DMS79 (cell line): ENCODE results near the gene ZNF85.
A peak's percentile ranks its signal among the peaks of the same experiment; 100 is the strongest.
"Not testable (repeated sequence)": the region's sequence is repeated elsewhere in the genome, so short reads cannot be mapped to it uniquely, and the experiment has no call there.

Experiments used
- DNase-seq: peaks from one replicate; lab custom pipeline; 2025; lab: John Stamatoyannopoulos, UW

Gene ZNF85

DNA sequence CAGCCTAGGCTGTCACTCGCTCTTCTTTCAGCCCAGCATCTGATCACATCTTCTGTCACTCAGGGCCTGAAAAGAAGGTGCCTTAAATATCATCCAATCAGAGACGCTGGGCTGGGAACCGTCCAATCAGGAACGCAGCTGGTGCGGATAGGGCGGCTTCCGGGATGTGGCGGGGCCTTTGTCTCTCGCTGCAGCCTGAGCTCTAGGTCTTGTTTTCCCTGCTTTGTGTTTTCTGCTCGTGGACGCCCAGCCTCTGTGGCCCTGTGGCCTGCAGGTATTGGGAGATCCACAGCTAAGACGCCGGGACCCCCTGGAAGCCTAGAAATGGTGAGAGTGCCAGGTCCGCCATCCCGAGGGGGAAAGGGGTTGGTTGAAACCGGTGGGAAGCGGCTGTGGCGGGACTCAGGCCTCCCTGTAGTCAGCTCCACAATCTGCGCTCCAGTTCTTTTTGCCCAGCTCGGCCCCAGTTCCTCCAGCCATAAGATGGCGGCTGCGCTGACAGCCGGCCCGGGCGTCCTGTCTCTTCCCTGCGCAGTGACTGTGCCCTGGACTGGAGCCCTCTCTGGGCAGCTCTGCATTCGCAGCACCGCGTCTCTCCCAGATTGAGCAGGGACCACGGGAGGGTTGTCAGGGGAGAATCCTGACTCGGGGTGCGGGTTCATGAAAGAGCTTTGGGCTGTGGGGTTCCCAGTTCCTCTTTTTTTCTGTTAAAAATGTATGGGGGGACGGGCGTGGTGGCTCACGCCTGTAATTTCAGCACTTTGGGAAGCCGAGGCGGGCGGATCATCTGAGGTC lies at the start of gene ZNF85:
TSS of gene ZNF85 (plus strand) at position 175 of the 795 bp plus-strand sequence. CDS start at position 325, 150 bp downstream.
- DNase-seq = peak; percentile 83

DNA sequence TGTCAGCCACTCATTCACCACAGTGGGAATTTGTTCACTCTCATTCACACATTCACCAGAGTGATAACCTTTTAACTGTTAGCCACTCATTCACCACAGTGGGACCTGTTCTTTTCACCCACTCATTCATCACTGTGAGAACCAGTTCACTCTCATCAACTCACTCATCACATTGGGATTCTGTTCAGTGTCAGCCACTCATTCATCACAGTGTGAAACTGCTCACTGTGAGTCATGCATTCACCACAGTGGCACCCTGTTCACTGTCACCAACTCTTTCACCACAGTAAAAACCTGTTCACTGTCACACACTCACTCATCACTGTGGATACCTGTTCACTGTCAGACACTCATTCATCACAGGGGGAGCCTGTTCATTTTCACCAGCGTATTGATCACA lies 43.5 kb upstream of the ZNF85 start:
- no peak for DNase-seq

DNA sequence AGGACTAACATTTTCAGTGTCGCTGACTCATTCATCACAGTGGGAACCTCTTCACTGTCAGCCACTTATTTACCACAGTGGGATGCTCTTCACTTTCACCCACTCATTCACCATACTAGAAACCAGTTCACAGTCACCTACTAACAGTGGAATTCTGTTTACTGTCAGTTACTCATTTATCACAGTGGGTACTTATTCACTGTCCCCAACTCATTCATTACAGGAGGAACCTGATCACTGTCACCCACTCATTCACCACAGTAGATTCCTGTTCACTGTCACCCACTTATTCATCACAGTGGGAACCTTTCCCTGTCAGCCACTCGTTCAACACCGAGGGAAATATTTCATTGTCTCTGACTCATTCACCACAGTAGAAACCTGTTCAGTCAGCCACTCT lies 10.1 kb upstream of the ZNF85 start:
- no peak for DNase-seq

DNA sequence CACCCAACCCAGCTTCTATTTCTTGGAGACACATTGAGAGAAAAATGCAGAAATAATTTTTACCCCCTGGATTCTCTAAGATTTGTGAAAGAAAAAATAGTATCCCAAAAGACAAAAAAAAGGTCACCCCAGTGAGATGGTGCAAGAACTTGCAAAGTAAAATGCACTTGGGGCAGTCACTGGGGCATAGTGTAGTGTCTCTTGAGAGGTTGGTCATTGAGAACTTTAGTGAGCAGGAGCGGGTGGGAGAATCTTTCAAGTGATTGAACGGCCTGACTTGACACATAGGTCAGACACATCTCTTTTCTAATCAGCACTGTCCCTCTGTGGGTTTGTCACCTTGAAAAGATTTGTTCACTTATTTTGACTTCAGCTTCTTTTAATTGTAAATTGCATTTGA lies 2.4 kb downstream of the ZNF85 start:
- no peak for DNase-seq

DNA sequence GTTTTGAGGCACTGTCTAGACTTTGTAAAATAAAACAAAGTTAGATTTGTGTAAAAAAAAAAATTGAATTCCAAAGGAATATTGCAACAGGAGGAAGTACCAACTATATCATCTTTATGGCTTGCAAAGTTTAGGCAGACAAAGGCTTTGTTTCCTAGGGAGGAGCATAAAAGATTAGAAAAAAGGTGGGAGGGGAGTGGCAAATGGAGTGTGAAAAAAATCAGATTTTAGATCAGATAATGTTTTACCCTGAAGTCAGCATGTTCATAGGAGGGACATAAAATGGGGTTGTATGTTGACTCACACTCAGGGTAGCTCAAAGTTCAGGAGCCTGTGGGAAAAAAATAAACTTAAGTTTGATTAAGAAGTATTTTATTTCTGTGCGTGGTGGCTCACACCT lies 3.7 kb downstream of the ZNF85 start:
- DNase-seq = no peak

DNA sequence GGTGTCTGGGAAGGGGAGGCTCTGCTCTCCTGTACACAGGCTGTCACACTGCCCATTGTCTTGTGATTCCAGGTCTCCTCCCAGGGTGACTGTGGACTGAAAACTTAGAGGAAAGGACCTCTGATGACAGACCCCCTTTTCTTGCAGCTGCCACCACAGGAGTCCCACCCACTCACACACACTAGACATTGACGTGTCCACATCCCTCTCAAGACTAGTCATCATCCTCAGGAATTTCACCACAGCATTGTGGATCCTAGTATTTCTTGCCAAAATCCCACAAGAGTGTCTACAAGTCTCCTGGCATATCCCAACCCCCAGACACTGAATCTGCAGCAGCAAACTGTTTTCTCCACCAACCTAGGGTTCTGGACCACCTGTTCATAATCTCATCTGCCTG lies 5.3 kb downstream of the ZNF85 start:
- DNase-seq = no peak

DNA sequence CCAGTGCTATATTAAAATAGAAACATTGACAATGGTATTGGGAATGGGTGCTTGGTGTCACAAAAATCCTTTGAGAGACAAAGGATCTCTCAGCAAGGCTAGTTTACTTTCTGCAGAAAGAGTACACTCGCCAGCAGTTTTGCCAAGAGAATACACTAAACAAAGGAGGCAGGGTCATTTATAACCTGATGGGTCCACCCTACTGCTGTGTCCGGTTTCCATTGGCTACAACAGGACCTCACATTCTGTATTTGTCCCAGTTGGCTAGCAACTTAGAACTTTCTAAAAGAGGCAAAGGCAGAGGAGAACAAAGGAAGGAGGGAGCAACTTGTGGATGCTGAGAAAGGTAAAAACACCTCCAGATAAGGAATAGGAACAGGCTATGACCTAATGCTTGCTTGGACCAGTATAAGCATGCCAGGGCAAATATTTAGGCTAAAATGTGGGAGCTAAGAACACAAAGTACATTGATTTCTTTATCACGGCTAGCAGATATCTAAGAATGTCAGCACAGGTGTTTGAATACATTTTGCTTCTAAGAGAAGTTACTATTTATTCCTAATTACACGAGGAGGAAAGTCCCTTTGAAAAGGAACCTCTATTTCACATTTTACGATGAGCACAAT lies 13.4 kb downstream of the ZNF85 start:
- DNase-seq = not testable (repeated sequence)

DNA sequence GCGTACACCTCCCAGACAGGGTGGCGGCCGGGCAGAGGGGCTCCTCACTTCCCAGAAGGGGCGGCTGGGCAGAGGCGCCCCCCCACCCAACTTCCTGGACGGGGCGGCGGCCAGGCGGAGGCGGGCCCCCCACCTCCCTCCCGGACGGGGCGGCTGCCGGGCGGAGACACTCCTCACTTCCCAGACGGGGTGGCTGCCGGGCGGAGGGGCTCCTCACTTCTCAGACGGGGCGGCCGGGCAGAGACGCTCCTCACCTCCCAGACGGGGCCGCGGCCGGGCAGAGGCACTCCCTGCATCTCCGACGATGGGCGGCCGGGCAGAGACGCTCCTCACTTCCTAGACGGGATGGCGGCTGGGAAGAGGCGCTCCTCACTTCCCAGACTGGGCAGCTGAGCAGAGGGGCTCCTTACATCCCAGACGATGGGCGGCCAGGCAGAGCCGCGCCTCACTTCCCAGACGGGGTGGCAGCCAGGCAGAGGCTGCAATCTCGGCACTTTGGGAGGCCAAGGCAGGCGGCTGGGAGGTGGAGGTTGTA lies 29.6 kb downstream of the ZNF85 start:
- DNase-seq = not testable (repeated sequence)

DNA sequence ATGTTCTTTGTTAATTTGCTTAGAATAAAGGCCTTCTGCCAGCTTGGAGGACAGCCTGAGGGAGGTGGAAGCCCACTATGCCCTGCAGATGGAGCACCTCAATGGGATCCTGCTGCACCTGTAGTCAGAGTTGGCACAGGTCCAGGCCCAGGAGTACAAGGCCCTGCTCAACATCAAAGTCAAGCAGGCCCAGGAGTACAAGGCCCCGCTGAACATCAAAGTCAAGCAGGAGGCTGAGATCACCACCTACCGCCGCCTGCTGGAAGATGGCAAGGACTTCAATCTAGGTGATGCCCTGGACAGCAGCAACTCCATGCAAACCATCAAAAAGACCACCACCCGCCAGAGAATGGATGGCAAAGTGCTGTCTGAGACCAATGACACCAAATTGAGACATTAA lies 41.7 kb downstream of the ZNF85 start:
- no peak for DNase-seq

DNA sequence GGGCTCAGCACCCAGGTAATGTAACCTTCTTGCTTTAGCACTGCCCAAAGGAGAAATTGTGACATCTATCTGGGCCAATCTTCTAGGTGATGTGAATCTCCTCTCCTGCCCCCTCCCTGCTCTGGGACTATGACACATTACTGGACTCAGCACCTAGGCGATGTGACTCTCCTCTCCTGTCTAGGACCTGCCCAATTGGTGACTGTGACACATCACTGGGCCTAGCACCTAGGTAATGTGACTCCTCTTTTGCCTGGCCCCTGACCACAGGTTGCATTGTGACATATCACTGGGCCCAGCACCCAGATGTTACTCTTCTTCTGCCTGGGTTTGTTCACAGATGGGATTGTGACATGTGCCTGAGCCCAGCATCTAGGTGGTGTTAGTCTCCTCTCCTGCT lies 45.0 kb downstream of the ZNF85 start:
- DNase-seq = no peak

DNA sequence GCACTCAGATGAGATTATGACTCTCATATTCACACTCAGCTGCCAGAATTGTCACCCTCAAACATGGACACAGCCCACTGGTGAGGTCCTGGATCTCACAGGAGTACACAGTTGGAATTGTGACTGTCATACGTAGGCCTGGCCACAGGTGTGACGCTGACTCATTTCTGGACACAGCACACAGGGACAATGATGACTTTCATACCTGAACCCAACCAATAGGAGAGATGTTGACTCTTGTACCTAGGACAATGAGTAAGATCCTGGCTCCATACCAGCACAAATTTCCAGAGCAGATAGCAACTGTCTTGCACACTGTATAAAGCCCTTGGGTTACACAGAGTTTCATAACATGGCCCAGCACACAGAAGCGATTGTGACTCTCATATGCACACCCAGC lies 46.4 kb downstream of the ZNF85 start:
- no peak for DNase-seq

DNA sequence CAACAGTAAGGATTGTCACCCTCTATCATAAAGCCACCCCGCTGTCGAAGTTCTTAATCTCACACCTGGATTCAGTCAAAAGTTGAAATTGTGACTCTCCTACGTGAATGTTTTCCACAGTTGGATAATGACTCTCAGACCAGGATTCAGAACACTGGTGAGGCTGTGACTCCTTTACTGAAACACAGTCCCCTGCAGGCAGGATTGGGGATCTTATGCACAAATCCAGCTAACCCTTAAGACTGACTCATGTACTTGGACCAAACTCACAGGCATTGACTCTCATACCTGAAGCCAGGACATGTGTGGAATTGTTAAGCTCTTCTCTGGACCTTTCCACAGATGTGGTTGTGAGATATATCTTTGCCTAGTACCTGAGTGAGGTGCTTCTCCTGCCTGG lies 46.8 kb downstream of the ZNF85 start:
- no peak for DNase-seq

DNA sequence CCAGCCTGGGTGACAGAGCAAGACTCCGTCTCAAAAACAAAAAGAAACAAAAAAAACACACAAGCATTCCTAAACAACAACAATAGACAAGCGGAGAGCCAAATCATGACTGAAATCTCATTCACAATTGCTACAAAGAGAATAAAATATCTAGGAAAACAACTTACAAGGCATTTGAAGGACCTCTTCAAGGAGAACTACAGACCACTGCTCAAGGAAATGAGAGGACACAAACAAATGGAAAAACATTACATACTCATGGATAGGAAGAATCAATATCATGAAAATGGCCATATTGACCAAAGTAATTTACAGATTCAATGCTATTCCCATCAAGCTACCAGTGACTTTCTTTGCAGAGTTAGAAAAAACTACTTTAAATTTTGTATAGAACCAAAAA lies 69.7 kb downstream of the ZNF85 start:
- not testable (repeated sequence) for DNase-seq

DNA sequence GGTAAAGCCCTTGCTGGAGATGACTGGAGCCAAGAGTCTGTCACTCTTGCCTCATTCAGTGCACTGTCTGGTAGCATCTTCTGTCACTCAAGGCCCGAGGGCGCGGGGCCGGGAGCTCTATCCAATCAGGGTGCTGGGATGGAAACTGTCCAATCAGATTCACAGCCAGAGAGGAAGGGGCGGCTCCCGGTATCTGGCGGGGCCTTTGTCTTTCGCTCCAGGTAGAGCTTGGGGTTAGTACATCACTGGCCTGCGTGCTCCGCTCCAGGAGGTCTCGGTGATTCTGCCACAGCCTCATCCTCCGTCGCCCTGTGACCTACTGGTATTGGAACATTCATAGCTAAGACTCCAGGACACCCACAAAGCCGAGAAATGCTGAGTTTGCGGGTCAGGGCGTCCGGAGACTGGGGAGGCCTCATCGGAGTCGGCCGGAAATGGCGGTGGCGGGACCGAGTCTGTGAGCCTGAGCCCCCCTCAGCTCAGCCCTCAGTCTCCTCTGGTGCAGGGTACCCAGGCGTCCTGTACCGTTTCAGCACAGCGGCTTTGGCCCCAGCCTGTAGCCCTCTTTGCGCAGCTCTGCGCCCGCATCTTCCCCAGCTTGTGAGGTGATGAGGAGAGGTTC lies 76.8 kb downstream of the ZNF85 start:
- peak; percentile 97 for DNase-seq
